Right cardiac atrium (tissue), 5 donors: ENCODE measurements around the gene RAI1. TPM values are rescaled to one million over a fixed set of nuclear protein-coding genes. Genes with fewer than 3 reads are reported as not detected.

Source experiments
- ATAC-seq, 2 donors: fragments of 200-7000 bp; cut with Tn5 transposase; one replicate each; pipeline versions ENCODE4 v1.8.0 to v1.9.1; 2020; ENCODE audit warnings: moderate library complexity in 2 of 2, mild to moderate bottlenecking in 1 of 2
- DNase-seq, 3 donors: peaks; one replicate each; pipeline ENCODE4 v3.0.0-alpha.2; 2020
- H3K27ac ChIP-seq: one replicate; pipeline ENCODE4 v1.5.1; 2013; ENCODE audit warnings: mild to moderate bottlenecking, low read length, control low read depth, moderate library complexity
- H3K27me3 ChIP-seq: one replicate; pipeline ENCODE4 v1.6.1; 2013; ENCODE audit not compliant: control insufficient read depth, insufficient read depth
- H3K4me1 ChIP-seq: one replicate; pipeline ENCODE4 v1.6.1; 2013; ENCODE audit warnings: low read length; ENCODE audit not compliant: control insufficient read depth, insufficient read depth
- H3K4me3 ChIP-seq: one replicate; pipeline ENCODE4 v1.5.1; 2013; ENCODE audit warnings: low read length, control low read depth
- H3K9me3 ChIP-seq: one replicate; pipeline ENCODE4 v1.6.1; 2013; ENCODE audit warnings: low read length; ENCODE audit not compliant: control insufficient read depth
- WGBS: extraction: QIAGEN DNeasy Blood & Tissue Kit; methylation state at CpG from one replicate; pipeline ENCODE4 v1.1.7; 2013; 5-methylcytosine and 5-hydroxymethylcytosine counted together
- intact Hi-C, 4 donors: fragments of 100-400 bp; cut with DNase I; formaldehyde crosslinking; loops; one replicate each; pipeline versions ENCODE4 v1.11.0 to v1.14.0; 2022 to 2023
- polyA plus RNA-seq: library from polyadenylated mRNA; stranded (reverse); fragments of 200-250 nt; gene quantifications from one replicate; pipeline ENCODE4 v1.2.3, GENCODE V29; 2013
- total RNA-seq, 4 donors: library from RNA; stranded (reverse); fragmentation: NEBNext Ultra II Directional; extraction: Animal tissue kit (Norgen Biotek cat#: 25700); gene quantifications; one replicate each; pipeline ENCODE4 v1.2.1, GENCODE V29; 2021
- donor health status: healthy with polysubstance abuse.
- donor health status: DM: no; HTN: yes; CAD: no.
- donor health status: DM: no; HTN: no; CAD: no.
- donor health status: DM: no; HTN: yes; CAD: no; lungs with severe emphysema.
- donor health status: DM: yes; HTN: yes; CAD: no.

Gene RAI1
- total and polyA plus RNA-seq, 5 donors, result 18.2 to 26.8 (median 23.0) TPM

GRCh38 chr17:17727111-17727659, 45.9 kb downstream of the RAI1 start:
- WGBS, result 86% methylated on average over 13 of the region's 13 CpGs
- intact Hi-C loops, result no loop called here
- no peaks in the 10 kb centered on the region for H3K9me3 ChIP-seq
- peaks cover 18% of the 10 kb centered on the region for H3K4me1 ChIP-seq
- DNase-seq (no peak), ATAC-seq (no peak)
- no peak overlapping the region for H3K27ac ChIP-seq
- no peaks in the 10 kb centered on the region for H3K27me3 ChIP-seq
- H3K4me3 ChIP-seq, result no peak overlapping the region

- H3K27ac ChIP-seq, result no peak overlapping the region
- H3K4me3 ChIP-seq, result no peak overlapping the region
- no peaks in the 10 kb centered on the region for H3K9me3 ChIP-seq
- ATAC-seq, result no peak
- no peaks in the 10 kb centered on the region for H3K27me3 ChIP-seq
- H3K4me1 ChIP-seq, result peaks cover 11% of the 10 kb centered on the region
- DNase-seq, result no peak
- intact Hi-C loops, result no loop called here
- 80% methylated on average over 10 of the region's 10 CpGs for WGBS
Measured at GRCh38 chr17:17728146-17728545, 46.9 kb downstream of the RAI1 start.

- WGBS, result 91% methylated on average over 10 of the region's 10 CpGs
- no peaks in the 10 kb centered on the region for H3K9me3 ChIP-seq
- no peak overlapping the region for H3K27ac ChIP-seq
- H3K4me1 ChIP-seq, result peaks cover 11% of the 10 kb centered on the region
- DNase-seq (peak in 2 of 3 donors; percentile 34 to 48), ATAC-seq (no peak)
- no peaks in the 10 kb centered on the region for H3K27me3 ChIP-seq
- H3K4me3 ChIP-seq, result no peak overlapping the region
- intact Hi-C loops, result no loop called here
Measured at GRCh38 chr17:17728550-17729251, 47.4 kb downstream of the RAI1 start.

GRCh38 chr17:17729620-17730249, 48.5 kb downstream of the RAI1 start:
- Histone ChIP-seq H3K27ac (peak overlapping the region; percentile 5), H3K27me3 (no peaks in the 10 kb centered on the region), H3K4me1 (peaks cover 11% of the 10 kb centered on the region), H3K4me3 (no peak overlapping the region), H3K9me3 (no peaks in the 10 kb centered on the region)
- ATAC-seq (peak in 1 of 2 donors; percentile 22), DNase-seq (peak in 2 of 3 donors; percentile 27)
- WGBS, result 61% methylated on average over 5 of the region's 5 CpGs
- intact Hi-C loops, result loop anchor here in 1 of 4 donors (10.0 kb wide), 1 partner anchor 65 kb away; no protein-coding TSS in a partner anchor

- Histone ChIP-seq H3K4me3 (no peak overlapping the region), H3K9me3 (no peaks in the 10 kb centered on the region), H3K27ac (peak overlapping the region; percentile 5), H3K27me3 (no peaks in the 10 kb centered on the region), H3K4me1 (peaks cover 11% of the 10 kb centered on the region)
- ATAC-seq (peak; percentile 6 to 35), DNase-seq (peak in 1 of 3 donors; percentile 52)
- 70% methylated on average over 14 of the region's 14 CpGs for WGBS
- intact Hi-C loops, result loop anchor here in 1 of 4 donors (10.0 kb wide), 1 partner anchor 64 kb away; no protein-coding TSS in a partner anchor
Measured at GRCh38 chr17:17730250-17730935, 49.1 kb downstream of the RAI1 start.

GRCh38 chr17:17732444-17732843, 51.2 kb downstream of the RAI1 start:
- no peak for ATAC-seq

GRCh38 chr17:17732892-17733670, 51.8 kb downstream of the RAI1 start:
- H3K27me3 ChIP-seq, result no peaks in the 10 kb centered on the region
- H3K4me1 ChIP-seq, result peaks cover 9% of the 10 kb centered on the region
- 70% methylated on average over 9 of the region's 9 CpGs for WGBS
- no peak overlapping the region for H3K4me3 ChIP-seq
- intact Hi-C loops, result loop anchor here in 1 of 4 donors (10.0 kb wide), 1 partner anchor 62 kb away; no protein-coding TSS in a partner anchor
- H3K9me3 ChIP-seq, result no peaks in the 10 kb centered on the region
- peak in 1 of 2 donors; percentile 30 for ATAC-seq
- H3K27ac ChIP-seq, result peak overlapping the region; percentile 20
- peak in 1 of 3 donors; percentile 37 for DNase-seq

More at GRCh38 chr17:17732444-17732843, 51.2 kb downstream of the RAI1 start:
- intact Hi-C loops, result loop anchor here in 1 of 4 donors (10.0 kb wide), 1 partner anchor 62 kb away; no protein-coding TSS in a partner anchor
- Histone ChIP-seq H3K9me3 (no peaks in the 10 kb centered on the region), H3K27me3 (no peaks in the 10 kb centered on the region), H3K27ac (peak overlapping the region; percentile 20), H3K4me1 (peaks cover 9% of the 10 kb centered on the region), H3K4me3 (no peak overlapping the region)
- 81% methylated on average over 4 of the region's 4 CpGs for WGBS
- no peak for DNase-seq

- H3K4me3 ChIP-seq, result no peak overlapping the region
- 64% methylated on average over 5 of the region's 5 CpGs for WGBS
- peak in 1 of 3 donors; percentile 43 for DNase-seq
- peaks cover 22% of the 10 kb centered on the region for H3K4me1 ChIP-seq
- no peak for ATAC-seq
- H3K27ac ChIP-seq, result peak overlapping the region; percentile 39
- no peaks in the 10 kb centered on the region for H3K9me3 ChIP-seq
- intact Hi-C loops, result loop anchor here in 1 of 4 donors (10.0 kb wide), 1 partner anchor 58 kb away; no protein-coding TSS in a partner anchor
- no peaks in the 10 kb centered on the region for H3K27me3 ChIP-seq
Measured at GRCh38 chr17:17736205-17737183, 55.2 kb downstream of the RAI1 start.
